Ureter (tissue), 1 donor: ENCODE results near the gene TLR1. TPM values are rescaled to one million over a fixed set of nuclear protein-coding genes. Genes with fewer than 3 reads are reported as not detected.

Experiments
- total RNA-seq: library from RNA; stranded (reverse); gene quantifications from one replicate; pipeline ENCODE4 v1.2.4, GENCODE V29; 2023
- donor health status: DM: yes; HTN: yes; CAD: no.

The TLR1 gene
- total RNA-seq, 1 donor from 2014 or later = 4.0 TPM

Other genes starting within 250 kb of the TLR1 start
- gene KLF3, start 140.6 kb downstream of the TLR1 start, total RNA-seq = 81.8 TPM
- 0.10 TPM for gene TLR10, start 21.8 kb downstream of the TLR1 start, total RNA-seq
- 3.0 TPM for gene TLR6, start 52.0 kb upstream of the TLR1 start, total RNA-seq
- 43.2 TPM for gene FAM114A1, start 63.0 kb upstream of the TLR1 start, total RNA-seq
- 0.99 TPM for gene TMEM156, start 227.6 kb upstream of the TLR1 start, total RNA-seq